Stimulated activated CD4-positive, alpha-beta T cell treated with anti-CD3 and anti-CD28 coated beads, Interleukin-1b, Interleukin-23, amount 100 ng/mL, for 24 hours (primary cell): ENCODE measurements around the gene RRBP1.

Experiments
- DNase-seq, 4 experiments: peaks; one replicate each; pipeline ENCODE4 v3.0.0-alpha.2; 2020; ENCODE audit warnings: low read depth in 4 of 4, low spot score in 1 of 4

The RRBP1 gene

GRCh38 chr20:17682103-17682888 lies at the start of gene RRBP1:
RRBP1 (minus strand) TSS chr20:17682242; CDS start chr20:17660507, 21,735 bp downstream.
- DNase-seq = peak; percentile 83 to 95 (median 88)

- no peak for DNase-seq
Measured at GRCh38 chr20:17731233-17731632, 49.2 kb upstream of the RRBP1 start.

- DNase-seq = no peak
Measured at GRCh38 chr20:17730071-17730470, 48.0 kb upstream of the RRBP1 start.

GRCh38 chr20:17728074-17728473 lies 46.0 kb upstream of the RRBP1 start:
- DNase-seq = no peak

GRCh38 chr20:17727351-17727750 lies 45.3 kb upstream of the RRBP1 start:
- no peak for DNase-seq

- no peak for DNase-seq
Measured at GRCh38 chr20:17726902-17727301, 44.9 kb upstream of the RRBP1 start.

- DNase-seq = no peak
Measured at GRCh38 chr20:17725094-17725835, 43.2 kb upstream of the RRBP1 start.

GRCh38 chr20:17723301-17723691 lies 41.3 kb upstream of the RRBP1 start:
- no peak for DNase-seq

- no peak for DNase-seq
Measured at GRCh38 chr20:17722493-17723300, 40.7 kb upstream of the RRBP1 start.

GRCh38 chr20:17721802-17722486 lies 39.9 kb upstream of the RRBP1 start:
- no peak for DNase-seq

GRCh38 chr20:17720755-17721154 lies 38.7 kb upstream of the RRBP1 start:
- no peak for DNase-seq

- no peak for DNase-seq
Measured at GRCh38 chr20:17716331-17716730, 34.3 kb upstream of the RRBP1 start.

- no peak for DNase-seq
Measured at GRCh38 chr20:17715075-17715474, 33.0 kb upstream of the RRBP1 start.

GRCh38 chr20:17714597-17714996 lies 32.6 kb upstream of the RRBP1 start:
- no peak for DNase-seq

GRCh38 chr20:17712708-17713107 lies 30.7 kb upstream of the RRBP1 start:
- DNase-seq = no peak

- DNase-seq = no peak
Measured at GRCh38 chr20:17712201-17712600, 30.2 kb upstream of the RRBP1 start.

- DNase-seq = no peak
Measured at GRCh38 chr20:17711267-17711627, 29.2 kb upstream of the RRBP1 start.

GRCh38 chr20:17710379-17711266 lies 28.6 kb upstream of the RRBP1 start:
- DNase-seq = no peak

- no peak for DNase-seq
Measured at GRCh38 chr20:17709361-17710293, 27.6 kb upstream of the RRBP1 start.
